WTC11 (cell line): ENCODE measurements around the gene ZBTB24.

ENCODE experiments used
- ELF4 ChIP-seq: sonication (generic); formaldehyde crosslinking; IDR thresholded peaks from 2 replicates; pipeline ENCODE4 v1.8.1; 2022; ENCODE audit warnings: low read depth, mild to moderate bottlenecking, moderate library complexity, missing genetic modification reagents
- FOXJ3 ChIP-seq: sonication (generic); formaldehyde crosslinking; IDR thresholded peaks from 2 replicates; pipeline ENCODE4 v1.9.0; 2021; ENCODE audit warnings: missing genetic modification reagents, mild to moderate bottlenecking, borderline replicate concordance
- KAT7 ChIP-seq: sonication (generic); formaldehyde crosslinking; IDR thresholded peaks from 2 replicates; pipeline ENCODE4 v1.8.1; 2023; ENCODE audit warnings: missing genetic modification reagents, mild to moderate bottlenecking, borderline replicate concordance
- TCF7 ChIP-seq: sonication (generic); formaldehyde crosslinking; IDR thresholded peaks from 2 replicates; pipeline ENCODE4 v1.8.0; 2022; ENCODE audit warnings: mild to moderate bottlenecking, low read depth, missing genetic modification reagents, moderate library complexity
- ZNF121 ChIP-seq: sonication (generic); formaldehyde crosslinking; IDR thresholded peaks from 2 replicates; pipeline ENCODE4 v1.8.0; 2023; ENCODE audit warnings: missing genetic modification reagents
- ZNF138 ChIP-seq: sonication (generic); formaldehyde crosslinking; conservative IDR thresholded peaks from 2 replicates; pipeline ENCODE4 v1.8.1; 2022; ENCODE audit warnings: mild to moderate bottlenecking, moderate library complexity, missing genetic modification reagents
- ZNF232 ChIP-seq: sonication (generic); formaldehyde crosslinking; IDR thresholded peaks from 2 replicates; pipeline ENCODE4 v1.8.0; 2022; ENCODE audit warnings: mild to moderate bottlenecking, missing genetic modification reagents
- ZNF317 ChIP-seq: sonication (generic); formaldehyde crosslinking; IDR thresholded peaks from 2 replicates; pipeline ENCODE4 v1.8.1; 2023; ENCODE audit warnings: low read depth, mild to moderate bottlenecking, moderate library complexity, missing genetic modification reagents, borderline replicate concordance
- TF ChIP-seq, protein P1 (sequence below): sonication (generic); formaldehyde crosslinking; IDR thresholded peaks from 2 replicates; pipeline ENCODE4 v1.8.0; 2022; ENCODE audit warnings: mild to moderate bottlenecking, missing genetic modification reagents
- TF ChIP-seq, protein P2 (sequence below): fragments of 200-600 bp; IDR thresholded peaks from 2 replicates; pipeline ENCODE4 v1.8.0; 2022; ENCODE audit warnings: antibody characterized with exemption
- TF ChIP-seq, protein P3 (sequence below): sonication (generic); formaldehyde crosslinking; IDR thresholded peaks from 2 replicates; pipeline ENCODE4 v1.8.1; 2023; ENCODE audit warnings: mild to moderate bottlenecking, missing genetic modification reagents, moderate library complexity
- TF ChIP-seq, protein P4 (sequence below): sonication (generic); formaldehyde crosslinking; conservative IDR thresholded peaks from 2 replicates; pipeline ENCODE4 v1.8.1; 2023; ENCODE audit warnings: mild to moderate bottlenecking, low read depth, missing genetic modification reagents, moderate library complexity
- TF ChIP-seq, protein P5 (sequence below): sonication (generic); formaldehyde crosslinking; IDR thresholded peaks from 2 replicates; pipeline ENCODE4 v1.8.1; 2023; ENCODE audit warnings: mild to moderate bottlenecking, missing genetic modification reagents, moderate library complexity

DNA sequence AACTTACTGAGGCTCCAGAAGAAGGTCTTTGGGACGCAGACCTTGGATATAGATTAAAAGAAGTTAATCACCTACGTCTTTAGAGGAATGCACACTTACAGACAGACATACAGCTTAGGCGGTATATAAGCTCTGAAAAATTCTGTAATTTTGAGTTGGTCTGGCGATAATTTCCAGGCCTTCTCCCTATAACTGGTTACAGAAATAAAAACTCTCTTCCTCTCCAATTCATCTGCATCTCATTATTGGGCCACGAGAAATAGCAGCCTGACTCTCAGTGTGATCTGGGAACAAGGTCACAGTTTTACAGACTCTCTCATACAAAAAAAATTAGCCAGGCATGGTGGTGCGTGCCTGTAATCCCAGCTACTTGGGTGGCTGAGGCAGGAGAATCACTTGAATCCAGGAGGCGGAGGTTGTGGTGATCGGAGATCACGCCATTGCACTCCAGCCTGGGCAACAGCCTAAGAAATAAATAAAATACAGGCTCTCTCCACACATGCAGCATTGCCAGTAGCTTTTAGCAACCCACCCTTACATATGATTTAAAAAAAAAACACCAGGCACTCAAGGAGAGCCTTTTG, 4.7 kb downstream of the ZBTB24 start:
- no peak for TF ChIP-seq ZNF138 (CRISPR knock-in tag)
- no peak for TF ChIP-seq ELF4 (CRISPR knock-in tag)
- TF ChIP-seq, protein P1, sequence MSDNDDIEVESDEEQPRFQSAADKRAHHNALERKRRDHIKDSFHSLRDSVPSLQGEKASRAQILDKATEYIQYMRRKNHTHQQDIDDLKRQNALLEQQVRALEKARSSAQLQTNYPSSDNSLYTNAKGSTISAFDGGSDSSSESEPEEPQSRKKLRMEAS (CRISPR knock-in tag): no peak
- TF ChIP-seq ZNF317 (CRISPR knock-in tag): no peak
- no peak for TF ChIP-seq FOXJ3 (CRISPR knock-in tag)
- TF ChIP-seq KAT7 (CRISPR knock-in tag): no peak
- TF ChIP-seq, protein P2, sequence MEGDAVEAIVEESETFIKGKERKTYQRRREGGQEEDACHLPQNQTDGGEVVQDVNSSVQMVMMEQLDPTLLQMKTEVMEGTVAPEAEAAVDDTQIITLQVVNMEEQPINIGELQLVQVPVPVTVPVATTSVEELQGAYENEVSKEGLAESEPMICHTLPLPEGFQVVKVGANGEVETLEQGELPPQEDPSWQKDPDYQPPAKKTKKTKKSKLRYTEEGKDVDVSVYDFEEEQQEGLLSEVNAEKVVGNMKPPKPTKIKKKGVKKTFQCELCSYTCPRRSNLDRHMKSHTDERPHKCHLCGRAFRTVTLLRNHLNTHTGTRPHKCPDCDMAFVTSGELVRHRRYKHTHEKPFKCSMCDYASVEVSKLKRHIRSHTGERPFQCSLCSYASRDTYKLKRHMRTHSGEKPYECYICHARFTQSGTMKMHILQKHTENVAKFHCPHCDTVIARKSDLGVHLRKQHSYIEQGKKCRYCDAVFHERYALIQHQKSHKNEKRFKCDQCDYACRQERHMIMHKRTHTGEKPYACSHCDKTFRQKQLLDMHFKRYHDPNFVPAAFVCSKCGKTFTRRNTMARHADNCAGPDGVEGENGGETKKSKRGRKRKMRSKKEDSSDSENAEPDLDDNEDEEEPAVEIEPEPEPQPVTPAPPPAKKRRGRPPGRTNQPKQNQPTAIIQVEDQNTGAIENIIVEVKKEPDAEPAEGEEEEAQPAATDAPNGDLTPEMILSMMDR: no peak
- TF ChIP-seq TCF7: no peak
- TF ChIP-seq, protein P3, sequence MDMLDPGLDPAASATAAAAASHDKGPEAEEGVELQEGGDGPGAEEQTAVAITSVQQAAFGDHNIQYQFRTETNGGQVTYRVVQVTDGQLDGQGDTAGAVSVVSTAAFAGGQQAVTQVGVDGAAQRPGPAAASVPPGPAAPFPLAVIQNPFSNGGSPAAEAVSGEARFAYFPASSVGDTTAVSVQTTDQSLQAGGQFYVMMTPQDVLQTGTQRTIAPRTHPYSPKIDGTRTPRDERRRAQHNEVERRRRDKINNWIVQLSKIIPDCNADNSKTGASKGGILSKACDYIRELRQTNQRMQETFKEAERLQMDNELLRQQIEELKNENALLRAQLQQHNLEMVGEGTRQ (CRISPR knock-in tag): no peak
- TF ChIP-seq, protein P4, sequence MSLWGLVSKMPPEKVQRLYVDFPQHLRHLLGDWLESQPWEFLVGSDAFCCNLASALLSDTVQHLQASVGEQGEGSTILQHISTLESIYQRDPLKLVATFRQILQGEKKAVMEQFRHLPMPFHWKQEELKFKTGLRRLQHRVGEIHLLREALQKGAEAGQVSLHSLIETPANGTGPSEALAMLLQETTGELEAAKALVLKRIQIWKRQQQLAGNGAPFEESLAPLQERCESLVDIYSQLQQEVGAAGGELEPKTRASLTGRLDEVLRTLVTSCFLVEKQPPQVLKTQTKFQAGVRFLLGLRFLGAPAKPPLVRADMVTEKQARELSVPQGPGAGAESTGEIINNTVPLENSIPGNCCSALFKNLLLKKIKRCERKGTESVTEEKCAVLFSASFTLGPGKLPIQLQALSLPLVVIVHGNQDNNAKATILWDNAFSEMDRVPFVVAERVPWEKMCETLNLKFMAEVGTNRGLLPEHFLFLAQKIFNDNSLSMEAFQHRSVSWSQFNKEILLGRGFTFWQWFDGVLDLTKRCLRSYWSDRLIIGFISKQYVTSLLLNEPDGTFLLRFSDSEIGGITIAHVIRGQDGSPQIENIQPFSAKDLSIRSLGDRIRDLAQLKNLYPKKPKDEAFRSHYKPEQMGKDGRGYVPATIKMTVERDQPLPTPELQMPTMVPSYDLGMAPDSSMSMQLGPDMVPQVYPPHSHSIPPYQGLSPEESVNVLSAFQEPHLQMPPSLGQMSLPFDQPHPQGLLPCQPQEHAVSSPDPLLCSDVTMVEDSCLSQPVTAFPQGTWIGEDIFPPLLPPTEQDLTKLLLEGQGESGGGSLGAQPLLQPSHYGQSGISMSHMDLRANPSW (CRISPR knock-in tag): no peak
- TF ChIP-seq, protein P5, sequence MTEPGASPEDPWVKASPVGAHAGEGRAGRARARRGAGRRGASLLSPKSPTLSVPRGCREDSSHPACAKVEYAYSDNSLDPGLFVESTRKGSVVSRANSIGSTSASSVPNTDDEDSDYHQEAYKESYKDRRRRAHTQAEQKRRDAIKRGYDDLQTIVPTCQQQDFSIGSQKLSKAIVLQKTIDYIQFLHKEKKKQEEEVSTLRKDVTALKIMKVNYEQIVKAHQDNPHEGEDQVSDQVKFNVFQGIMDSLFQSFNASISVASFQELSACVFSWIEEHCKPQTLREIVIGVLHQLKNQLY: no peak
- TF ChIP-seq ZNF232: no peak
- no peak for TF ChIP-seq ZNF121 (CRISPR knock-in tag)
